HepG2 (cell line): ENCODE data around the gene HECTD4. TPM values are rescaled to one million over a fixed set of nuclear protein-coding genes. Genes with fewer than 3 reads are reported as not detected.

Experiments used
- AGO1 ChIP-seq: fragments of 200-400 bp; formaldehyde crosslinking; IDR thresholded peaks from 2 replicates; pipeline ENCODE4 v1.6.1; 2017; ENCODE audit warnings: mild to moderate bottlenecking, low read depth, low read length, moderate library complexity; ENCODE audit not compliant: poor library complexity, severe bottlenecking
- CBX1 ChIP-seq: IDR thresholded peaks from one replicate; pipeline ENCODE4 v1.6.1; 2016; ENCODE audit warnings: antibody characterized with exemption, low read depth
- CERS6 ChIP-seq: sonication (generic); formaldehyde crosslinking; IDR thresholded peaks from 2 replicates; pipeline ENCODE4 v1.5.0; 2020; ENCODE audit warnings: missing genetic modification reagents
- KDM6A ChIP-seq: IDR thresholded peaks from 2 replicates; pipeline ENCODE4 v1.6.1; 2016; ENCODE audit warnings: low read depth
- NBN ChIP-seq: fragments of 450-650 bp; conservative IDR thresholded peaks from 2 replicates; pipeline ENCODE4 v1.6.1; 2017
- SKIL ChIP-seq: sonication (generic); formaldehyde crosslinking; IDR thresholded peaks from 2 replicates; pipeline ENCODE4 v1.8.0; 2022; ENCODE audit warnings: missing genetic modification reagents, mild to moderate bottlenecking, moderate library complexity, borderline replicate concordance
- SRF ChIP-seq: IDR thresholded peaks from 2 replicates; pipeline ENCODE4 v1.6.1; 2011; ENCODE audit warnings: mild to moderate bottlenecking, low read depth, low read length, moderate library complexity
- SRY ChIP-seq: sonication (generic); formaldehyde crosslinking; IDR thresholded peaks from 2 replicates; pipeline ENCODE4 v1.8.0; 2022; ENCODE audit warnings: mild to moderate bottlenecking, missing genetic modification reagents
- STAG1 ChIP-seq: sonication (generic); formaldehyde crosslinking; IDR thresholded peaks from 2 replicates; pipeline ENCODE4 v1.4.0; 2020; ENCODE audit warnings: missing genetic modification reagents
- SYNCRIP ChIP-seq: fragments of 200-400 bp; formaldehyde crosslinking; IDR thresholded peaks from 2 replicates; pipeline ENCODE4 v1.6.1; 2018; ENCODE audit warnings: mild to moderate bottlenecking, low read depth, low read length; ENCODE audit not compliant: insufficient read depth
- ZNF264 ChIP-seq: sonication (generic); formaldehyde crosslinking; IDR thresholded peaks from 2 replicates; pipeline ENCODE4 v1.4.0; 2020; ENCODE audit warnings: missing genetic modification reagents
- ZNF569 ChIP-seq: sonication (generic); formaldehyde crosslinking; IDR thresholded peaks from 2 replicates; pipeline ENCODE4 v1.5.0; 2020; ENCODE audit warnings: mild to moderate bottlenecking, missing genetic modification reagents, moderate library complexity, borderline replicate concordance
- ZNF710 ChIP-seq: sonication (generic); formaldehyde crosslinking; IDR thresholded peaks from 2 replicates; pipeline ENCODE4 v1.5.0; 2020; ENCODE audit warnings: mild to moderate bottlenecking, missing genetic modification reagents, borderline replicate concordance
- ZNF788 ChIP-seq: sonication (generic); formaldehyde crosslinking; IDR thresholded peaks from 2 replicates; pipeline ENCODE4 v1.5.0; 2020; ENCODE audit warnings: mild to moderate bottlenecking, missing genetic modification reagents, borderline replicate concordance
- ZNF878 ChIP-seq: sonication (generic); formaldehyde crosslinking; IDR thresholded peaks from 2 replicates; pipeline ENCODE4 v1.8.1; 2023; ENCODE audit warnings: mild to moderate bottlenecking, missing genetic modification reagents, moderate library complexity
- polyA plus RNA-seq, 8 experiments: library from polyadenylated mRNA; depleted of rRNA in 3 of 8; stranded (reverse) in 7 of 8; unstranded in 1 of 8; fragments of >200 nt; fragmentation: Illumina TruSeq in 4 of 8; extraction: Trizol in 4 of 8; gene quantifications; 2 replicates each; pipeline versions ENCODE4 v1.2.1 to v1.2.3, GENCODE V29; 2011 to 2016; ENCODE audit warnings: low read depth in 4 of 8, missing spikeins in 1 of 8, mixed read lengths in 1 of 8; ENCODE audit not compliant: insufficient read depth in 1 of 8
- total RNA-seq, 5 experiments: library from RNA; depleted of rRNA; stranded (reverse); fragments of >200 nt; fragmentation: Illumina TruSeq; extraction: Trizol; gene quantifications; 2 replicates each; pipeline ENCODE4 v1.2.3, GENCODE V29; 2016; ENCODE audit warnings: low read depth in 1 of 5
- TF ChIP-seq, protein P1 (sequence below): sonication (generic); formaldehyde crosslinking; IDR thresholded peaks from 2 replicates; pipeline ENCODE4 v1.4.0; 2020; ENCODE audit warnings: missing genetic modification reagents
- TF ChIP-seq, protein P2 (sequence below): sonication (generic); formaldehyde crosslinking; IDR thresholded peaks from 2 replicates; pipeline ENCODE4 v1.4.0; 2020; ENCODE audit warnings: missing genetic modification reagents, borderline replicate concordance
- TF ChIP-seq, protein P3 (sequence below): sonication (generic); formaldehyde crosslinking; IDR thresholded peaks from 2 replicates; pipeline ENCODE4 v1.9.0; 2021; ENCODE audit warnings: missing genetic modification reagents, mild to moderate bottlenecking, borderline replicate concordance

Gene HECTD4
- total and polyA plus RNA-seq, 2 of the 13 experiments (the other 11 are each of a cell fraction or from before 2014, with no cell fraction given), result 9.0 to 11.4 TPM

GRCh38 chr12:112409064-112409905 lies 27.1 kb upstream of the HECTD4 start, which contains the start of gene RPL6 (continued):
- TF ChIP-seq CERS6 (CRISPR knock-in tag) (no peak), CBX1 (no peak), AGO1 (no peak), SKIL (CRISPR knock-in tag) (no peak), ZNF569 (CRISPR knock-in tag) (no peak), ZNF878 (CRISPR knock-in tag) (0 out of 2 replicates have a peak, but pooled peaks have one; percentile 51), NBN (no peak), KDM6A (CRISPR knock-in tag) (no peak), STAG1 (CRISPR knock-in tag) (no peak; the same call in 1 of the 2 replicates), ZNF710 (CRISPR knock-in tag) (no peak), SRY (CRISPR knock-in tag) (peak; percentile 84), SYNCRIP (no peak), ZNF264 (CRISPR knock-in tag) (no peak; the same call in 1 of the 2 replicates), SRF (peak; percentile 25; the same call in 1 of the 2 replicates), ZNF788 (CRISPR knock-in tag) (peak; percentile 74; the same call in 1 of the 2 replicates)
- TF ChIP-seq, protein P1, sequence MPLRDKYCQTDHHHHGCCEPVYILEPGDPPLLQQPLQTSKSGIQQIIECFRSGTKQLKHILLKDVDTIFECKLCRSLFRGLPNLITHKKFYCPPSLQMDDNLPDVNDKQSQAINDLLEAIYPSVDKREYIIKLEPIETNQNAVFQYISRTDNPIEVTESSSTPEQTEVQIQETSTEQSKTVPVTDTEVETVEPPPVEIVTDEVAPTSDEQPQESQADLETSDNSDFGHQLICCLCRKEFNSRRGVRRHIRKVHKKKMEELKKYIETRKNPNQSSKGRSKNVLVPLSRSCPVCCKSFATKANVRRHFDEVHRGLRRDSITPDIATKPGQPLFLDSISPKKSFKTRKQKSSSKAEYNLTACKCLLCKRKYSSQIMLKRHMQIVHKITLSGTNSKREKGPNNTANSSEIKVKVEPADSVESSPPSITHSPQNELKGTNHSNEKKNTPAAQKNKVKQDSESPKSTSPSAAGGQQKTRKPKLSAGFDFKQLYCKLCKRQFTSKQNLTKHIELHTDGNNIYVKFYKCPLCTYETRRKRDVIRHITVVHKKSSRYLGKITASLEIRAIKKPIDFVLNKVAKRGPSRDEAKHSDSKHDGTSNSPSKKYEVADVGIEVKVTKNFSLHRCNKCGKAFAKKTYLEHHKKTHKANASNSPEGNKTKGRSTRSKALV, result peak; percentile 62
- TF ChIP-seq, protein P2, sequence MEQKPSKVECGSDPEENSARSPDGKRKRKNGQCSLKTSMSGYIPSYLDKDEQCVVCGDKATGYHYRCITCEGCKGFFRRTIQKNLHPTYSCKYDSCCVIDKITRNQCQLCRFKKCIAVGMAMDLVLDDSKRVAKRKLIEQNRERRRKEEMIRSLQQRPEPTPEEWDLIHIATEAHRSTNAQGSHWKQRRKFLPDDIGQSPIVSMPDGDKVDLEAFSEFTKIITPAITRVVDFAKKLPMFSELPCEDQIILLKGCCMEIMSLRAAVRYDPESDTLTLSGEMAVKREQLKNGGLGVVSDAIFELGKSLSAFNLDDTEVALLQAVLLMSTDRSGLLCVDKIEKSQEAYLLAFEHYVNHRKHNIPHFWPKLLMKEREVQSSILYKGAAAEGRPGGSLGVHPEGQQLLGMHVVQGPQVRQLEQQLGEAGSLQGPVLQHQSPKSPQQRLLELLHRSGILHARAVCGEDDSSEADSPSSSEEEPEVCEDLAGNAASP, result peak; percentile 78
- TF ChIP-seq, protein P3, sequence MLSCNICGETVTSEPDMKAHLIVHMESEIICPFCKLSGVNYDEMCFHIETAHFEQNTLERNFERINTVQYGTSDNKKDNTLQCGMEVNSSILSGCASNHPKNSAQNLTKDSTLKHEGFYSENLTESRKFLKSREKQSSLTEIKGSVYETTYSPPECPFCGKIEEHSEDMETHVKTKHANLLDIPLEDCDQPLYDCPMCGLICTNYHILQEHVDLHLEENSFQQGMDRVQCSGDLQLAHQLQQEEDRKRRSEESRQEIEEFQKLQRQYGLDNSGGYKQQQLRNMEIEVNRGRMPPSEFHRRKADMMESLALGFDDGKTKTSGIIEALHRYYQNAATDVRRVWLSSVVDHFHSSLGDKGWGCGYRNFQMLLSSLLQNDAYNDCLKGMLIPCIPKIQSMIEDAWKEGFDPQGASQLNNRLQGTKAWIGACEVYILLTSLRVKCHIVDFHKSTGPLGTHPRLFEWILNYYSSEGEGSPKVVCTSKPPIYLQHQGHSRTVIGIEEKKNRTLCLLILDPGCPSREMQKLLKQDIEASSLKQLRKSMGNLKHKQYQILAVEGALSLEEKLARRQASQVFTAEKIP (CRISPR knock-in tag), result no peak; the same call in 1 of the 2 replicates
